Suprapubic skin (tissue), 4 donors: ENCODE results near the gene PFAS. TPM values are rescaled to one million over a fixed set of nuclear protein-coding genes. Genes with fewer than 3 reads are reported as not detected.
A peak's percentile ranks its signal among the peaks of the same experiment; 100 is the strongest.

ENCODE experiments used
- DNase-seq, 2 donors: peaks; one replicate each; pipeline ENCODE4 v3.0.0-alpha.2; 2019; ENCODE audit warnings: low spot score in 2 of 2
- H3K27ac ChIP-seq: fragments of 200-600 bp; sonication (generic); one replicate; pipeline ENCODE4 v1.5.1; 2019
- H3K27me3 ChIP-seq: fragments of 200-600 bp; sonication (generic); one replicate; pipeline ENCODE4 v1.5.1; 2019
- H3K36me3 ChIP-seq: fragments of 200-600 bp; sonication (generic); one replicate; pipeline ENCODE4 v1.5.1; 2019
- H3K4me1 ChIP-seq: fragments of 200-600 bp; sonication (generic); one replicate; pipeline ENCODE4 v1.5.1; 2019
- H3K4me3 ChIP-seq: fragments of 200-600 bp; sonication (generic); one replicate; pipeline ENCODE4 v1.5.1; 2019; ENCODE audit warnings: mild to moderate bottlenecking
- H3K9me3 ChIP-seq: fragments of 200-600 bp; sonication (generic); one replicate; pipeline ENCODE4 v1.5.1; 2019
- EP300 ChIP-seq: sonication (generic); formaldehyde crosslinking; IDR thresholded peaks from one replicate; pipeline ENCODE4 v1.6.1; 2017; ENCODE audit warnings: antibody characterized with exemption
- POLR2A ChIP-seq, 2 donors: fragments of 450-650 bp; IDR thresholded peaks; one replicate each; pipeline ENCODE4 v1.6.1; 2017; ENCODE audit warnings: antibody characterized with exemption in 2 of 2, mild to moderate bottlenecking in 2 of 2, moderate library complexity in 2 of 2
- POLR2AphosphoS5 ChIP-seq, 3 donors: sonication (generic); formaldehyde crosslinking; IDR thresholded peaks; one replicate each; pipeline ENCODE4 v1.6.1; 2017; ENCODE audit warnings: antibody characterized with exemption in 3 of 3
- WGBS: methylation state at CpG from one replicate; pipeline ENCODE4 v1.1.5; 2018; 5-methylcytosine and 5-hydroxymethylcytosine counted together
- total RNA-seq, 4 donors: library from RNA; depleted of rRNA; stranded (reverse); fragments of >200 nt; gene quantifications; one replicate each; pipeline ENCODE4 v1.1.0, GENCODE V29; 2016
- TF ChIP-seq, protein P1 (sequence below), 2 donors: fragments of 200-600 bp in 1 of 2; fragments of 450-650 bp in 1 of 2; sonication (generic) in 1 of 2; IDR thresholded peaks; one replicate each; pipeline ENCODE4 v1.5.1; 2016 to 2019; ENCODE audit warnings: antibody characterized with exemption in 2 of 2, mild to moderate bottlenecking in 1 of 2, moderate library complexity in 1 of 2

PFAS gene
- total RNA-seq, 4 donors from 2014 or later, result 13.0 to 35.1 (median 16.7) TPM

DNA sequence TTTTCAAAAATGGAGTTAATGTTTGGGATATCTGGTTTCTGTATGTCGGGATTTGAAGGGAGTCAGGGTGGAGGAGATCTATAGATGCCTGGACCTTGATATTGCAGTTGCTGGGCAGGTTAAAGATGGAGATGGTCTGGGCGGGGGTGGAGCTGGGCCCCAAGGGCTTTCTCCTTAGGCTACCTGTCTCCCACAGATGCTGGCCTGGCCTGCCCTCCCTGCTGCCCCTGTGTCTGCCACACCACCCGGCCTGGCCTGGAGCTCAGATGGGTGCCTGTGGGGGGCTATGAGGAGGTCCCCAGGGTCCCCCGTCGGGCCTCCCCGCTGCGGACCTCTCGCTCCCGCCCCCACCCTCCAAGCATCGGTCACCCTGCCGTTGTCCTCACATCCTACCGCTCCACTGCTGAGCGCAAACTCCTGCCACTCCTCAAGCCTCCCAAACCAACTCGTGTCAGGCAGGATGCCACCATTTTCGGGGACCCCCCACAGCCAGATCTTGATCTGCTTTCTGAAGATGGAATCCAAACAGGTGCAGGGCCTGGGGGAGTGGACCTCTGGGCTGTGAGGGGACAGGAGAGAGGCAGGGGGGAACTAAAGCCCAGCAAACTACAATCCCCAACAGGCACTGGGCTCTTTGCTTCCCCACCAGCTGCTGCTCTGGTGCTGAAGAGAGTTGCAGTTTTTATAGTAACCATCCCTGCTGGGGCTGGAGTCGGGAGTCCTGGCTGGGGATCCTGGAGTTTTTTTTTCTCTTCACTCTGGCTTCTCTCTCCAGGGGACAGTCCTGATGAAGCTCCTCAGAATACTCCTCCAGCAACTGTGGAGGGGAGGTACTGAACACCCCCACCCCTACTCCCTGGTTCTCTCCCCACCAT, 63.9 kb downstream of the PFAS start:
- no peak for DNase-seq
- Histone ChIP-seq H3K27me3 (peaks cover 51% of the 10 kb centered on the region), H3K4me3 (no peak overlapping the region), H3K9me3 (no peaks in the 10 kb centered on the region), H3K27ac (no peak overlapping the region), H3K36me3 (no peaks in the 10 kb centered on the region), H3K4me1 (peaks cover 8% of the 10 kb centered on the region)
- 73% methylated on average over 12 of the region's 16 CpGs for WGBS
- TF ChIP-seq, protein P1, sequence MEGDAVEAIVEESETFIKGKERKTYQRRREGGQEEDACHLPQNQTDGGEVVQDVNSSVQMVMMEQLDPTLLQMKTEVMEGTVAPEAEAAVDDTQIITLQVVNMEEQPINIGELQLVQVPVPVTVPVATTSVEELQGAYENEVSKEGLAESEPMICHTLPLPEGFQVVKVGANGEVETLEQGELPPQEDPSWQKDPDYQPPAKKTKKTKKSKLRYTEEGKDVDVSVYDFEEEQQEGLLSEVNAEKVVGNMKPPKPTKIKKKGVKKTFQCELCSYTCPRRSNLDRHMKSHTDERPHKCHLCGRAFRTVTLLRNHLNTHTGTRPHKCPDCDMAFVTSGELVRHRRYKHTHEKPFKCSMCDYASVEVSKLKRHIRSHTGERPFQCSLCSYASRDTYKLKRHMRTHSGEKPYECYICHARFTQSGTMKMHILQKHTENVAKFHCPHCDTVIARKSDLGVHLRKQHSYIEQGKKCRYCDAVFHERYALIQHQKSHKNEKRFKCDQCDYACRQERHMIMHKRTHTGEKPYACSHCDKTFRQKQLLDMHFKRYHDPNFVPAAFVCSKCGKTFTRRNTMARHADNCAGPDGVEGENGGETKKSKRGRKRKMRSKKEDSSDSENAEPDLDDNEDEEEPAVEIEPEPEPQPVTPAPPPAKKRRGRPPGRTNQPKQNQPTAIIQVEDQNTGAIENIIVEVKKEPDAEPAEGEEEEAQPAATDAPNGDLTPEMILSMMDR (IDR thresholded peaks at IDR 0.05), result no peak
- TF ChIP-seq POLR2AphosphoS5 (IDR thresholded peaks at IDR 0.05), result no peak
- no peak for TF ChIP-seq EP300
- no peak for TF ChIP-seq POLR2A (IDR thresholded peaks at IDR 0.05)

DNA sequence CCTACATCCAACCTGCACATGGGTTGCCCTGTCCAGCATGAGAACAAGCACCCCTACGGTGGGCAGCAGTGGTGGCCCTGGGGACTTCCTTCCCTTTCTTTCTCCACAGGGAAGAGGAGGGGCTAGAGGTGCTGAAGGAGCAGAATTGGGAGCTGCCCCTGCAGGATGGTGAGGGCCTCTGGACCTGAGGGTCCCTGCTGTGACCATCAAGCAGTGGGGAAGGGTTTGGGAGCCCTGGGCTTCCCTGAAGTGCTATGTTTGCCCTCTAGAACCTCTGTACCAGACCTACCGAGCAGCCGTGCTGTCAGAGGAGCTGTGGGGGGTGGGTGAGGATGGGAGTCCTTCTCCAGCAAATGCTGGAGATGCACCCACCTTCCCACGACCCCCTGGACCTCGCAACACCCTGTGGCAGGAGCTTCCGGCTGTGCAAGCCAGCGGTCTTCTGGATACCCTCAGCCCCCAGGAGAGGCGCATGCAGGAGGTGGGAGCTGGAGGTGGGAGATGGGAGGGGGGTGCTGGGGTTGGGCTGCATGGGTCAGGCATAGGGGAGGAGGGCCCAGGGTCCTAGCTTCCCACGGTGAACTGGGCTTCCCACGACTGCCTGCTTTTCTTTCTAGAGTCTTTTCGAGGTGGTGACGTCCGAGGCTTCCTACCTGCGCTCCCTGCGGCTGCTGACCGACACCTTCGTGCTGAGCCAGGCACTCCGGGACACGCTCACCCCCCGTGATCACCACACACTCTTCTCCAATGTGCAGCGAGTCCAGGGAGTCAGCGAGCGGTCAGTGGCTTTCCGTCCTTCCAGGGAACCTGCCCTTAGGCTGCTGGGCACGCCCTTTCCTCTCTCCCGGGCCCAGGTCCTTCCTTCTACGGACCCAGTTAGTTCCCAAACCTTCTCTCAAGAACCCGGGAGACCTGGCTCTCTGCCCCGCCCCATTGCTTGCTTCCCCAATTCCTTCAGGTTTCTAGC, 66.0 kb downstream of the PFAS start:
- Histone ChIP-seq H3K27me3 (peaks cover 57% of the 10 kb centered on the region), H3K4me3 (peak overlapping the region; percentile 15), H3K9me3 (no peaks in the 10 kb centered on the region), H3K4me1 (peaks cover 8% of the 10 kb centered on the region), H3K36me3 (no peaks in the 10 kb centered on the region), H3K27ac (no peak overlapping the region)
- no peak for TF ChIP-seq EP300
- TF ChIP-seq, protein P1 (IDR thresholded peaks at IDR 0.05), result no peak
- TF ChIP-seq POLR2A (IDR thresholded peaks at IDR 0.05), result no peak
- no peak for TF ChIP-seq POLR2AphosphoS5 (IDR thresholded peaks at IDR 0.05)
- no peak for DNase-seq
- 23% methylated on average over 27 of the region's 29 CpGs for WGBS

DNA sequence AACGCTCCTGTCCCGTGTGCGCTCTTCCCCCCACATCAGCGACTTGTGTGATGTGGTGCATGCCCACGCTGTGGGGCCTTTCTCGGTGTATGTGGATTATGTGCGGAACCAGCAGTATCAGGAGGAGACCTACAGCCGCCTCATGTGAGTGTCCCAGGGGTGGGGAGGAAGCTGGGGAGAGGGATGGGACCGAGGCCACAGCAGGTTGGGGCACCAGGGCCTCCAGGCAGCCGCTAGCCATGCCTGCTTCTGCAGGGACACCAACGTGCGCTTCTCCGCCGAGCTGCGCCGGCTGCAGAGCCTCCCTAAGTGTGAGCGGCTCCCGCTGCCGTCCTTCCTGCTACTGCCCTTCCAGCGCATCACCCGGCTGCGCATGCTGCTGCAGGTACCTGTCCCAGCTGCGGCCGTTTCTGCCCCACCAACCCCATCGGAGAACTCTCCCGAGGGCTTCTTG, 66.7 kb downstream of the PFAS start:
- peak overlapping the region; percentile 15 for H3K4me3 ChIP-seq

DNA sequence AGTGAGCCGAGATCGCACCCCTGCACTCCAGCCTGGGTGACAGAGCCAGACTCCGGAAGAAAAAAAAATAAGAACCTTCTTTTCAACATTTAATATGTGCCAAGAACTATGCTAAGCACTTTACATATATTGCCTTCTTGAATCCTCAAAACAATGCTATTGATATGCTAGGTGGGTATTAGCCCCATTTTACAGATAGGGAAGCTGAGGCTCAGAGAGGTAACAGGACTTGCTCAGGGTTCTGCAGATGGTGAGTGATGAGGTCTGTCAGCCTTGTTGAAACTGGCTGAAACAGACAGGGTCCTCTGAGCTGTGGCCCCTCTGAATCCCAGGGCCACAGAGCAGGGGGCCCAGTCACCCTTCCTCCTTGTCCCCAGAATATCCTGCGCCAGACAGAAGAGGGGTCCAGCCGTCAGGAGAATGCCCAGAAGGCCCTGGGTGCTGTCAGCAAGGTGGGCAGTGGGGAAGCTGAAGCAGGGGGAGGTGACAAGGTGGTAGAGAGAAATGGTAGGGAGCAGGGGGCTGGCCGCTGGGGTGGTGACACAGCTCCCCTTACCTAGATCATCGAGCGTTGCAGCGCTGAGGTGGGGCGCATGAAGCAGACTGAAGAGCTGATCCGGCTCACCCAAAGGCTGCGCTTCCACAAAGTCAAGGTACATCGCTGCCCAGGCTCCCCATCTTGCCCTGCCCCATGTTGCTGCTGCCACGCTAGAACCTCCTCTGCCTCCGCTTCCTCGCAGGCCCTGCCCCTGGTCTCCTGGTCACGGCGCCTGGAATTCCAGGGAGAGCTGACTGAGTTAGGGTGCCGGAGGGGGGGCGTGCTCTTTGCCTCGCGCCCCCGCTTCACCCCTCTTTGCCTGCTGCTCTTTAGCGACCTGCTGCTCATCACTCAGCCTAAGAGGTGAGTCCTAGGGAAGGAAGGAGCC, 69.2 kb downstream of the PFAS start:
- WGBS, result 83% methylated on average over 21 of the region's 24 CpGs
- H3K4me1 ChIP-seq, result peaks cover 8% of the 10 kb centered on the region
- no peak for DNase-seq
- H3K27ac ChIP-seq, result no peak overlapping the region
- TF ChIP-seq, protein P1 (IDR thresholded peaks at IDR 0.05), result no peak
- TF ChIP-seq EP300, result no peak
- TF ChIP-seq POLR2AphosphoS5 (IDR thresholded peaks at IDR 0.05), result no peak
- no peak for TF ChIP-seq POLR2A (IDR thresholded peaks at IDR 0.05)
- no peaks in the 10 kb centered on the region for H3K9me3 ChIP-seq
- no peaks in the 10 kb centered on the region for H3K36me3 ChIP-seq
- peaks cover 38% of the 10 kb centered on the region for H3K27me3 ChIP-seq
- H3K4me3 ChIP-seq, result no peak overlapping the region

More for the DNA sequence above, 66.7 kb downstream of the PFAS start:
- H3K36me3 ChIP-seq, result no peaks in the 10 kb centered on the region
- 9% methylated on average over 14 of the region's 26 CpGs for WGBS
- TF ChIP-seq EP300 (no peak), POLR2A (IDR thresholded peaks at IDR 0.05) (no peak), POLR2AphosphoS5 (IDR thresholded peaks at IDR 0.05) (no peak)
- TF ChIP-seq, protein P1 (IDR thresholded peaks at IDR 0.05), result no peak
- no peak overlapping the region for H3K27ac ChIP-seq
- H3K9me3 ChIP-seq, result no peaks in the 10 kb centered on the region
- H3K27me3 ChIP-seq, result peaks cover 57% of the 10 kb centered on the region
- H3K4me1 ChIP-seq, result peaks cover 8% of the 10 kb centered on the region
- DNase-seq, result no peak

Other genes with a start within 250 kb of the PFAS start
- gene GUCY2D, start 246.7 kb upstream of the PFAS start, total RNA-seq, result not detected
- gene ALOX15B, start 210.2 kb upstream of the PFAS start, total RNA-seq, result 100 to 1,000 TPM in 1 of 4 donors, 10 to 100 TPM in 3; 44.8 to 156 (median 78.1) TPM
- gene ALOX12B, start 161.6 kb upstream of the PFAS start, total RNA-seq, result 100 to 1,000 TPM in 3 of 4 donors, 10 to 100 TPM in 1; 91.4 to 150 (median 119) TPM
- gene ALOXE3, start 130.8 kb upstream of the PFAS start, total RNA-seq, result 10 to 100 TPM; 44.5 to 95.3 (median 69.9) TPM
- not detected for gene HES7, start 125.2 kb upstream of the PFAS start, total RNA-seq
- gene PER1, start 96.9 kb upstream of the PFAS start, total RNA-seq, result 100 to 1,000 TPM; 272 to 655 (median 330) TPM
- 10 to 100 TPM; 41.2 to 64.3 (median 52.8) TPM for gene VAMP2, start 86.3 kb upstream of the PFAS start, total RNA-seq
- 10 to 100 TPM; 13.7 to 21.4 (median 19.4) TPM for gene TMEM107, start 72.9 kb upstream of the PFAS start, total RNA-seq
- gene BORCS6, start 59.1 kb upstream of the PFAS start, total RNA-seq, result 10 to 100 TPM in 2 of 4 donors, 1 to 10 TPM in 2; 8.1 to 10.6 (median 9.9) TPM
- 10 to 100 TPM in 2 of 4 donors, 1 to 10 TPM in 2; 3.7 to 18.2 (median 9.5) TPM for gene AURKB, start 38.7 kb upstream of the PFAS start, total RNA-seq
- gene CTC1, start 1.2 kb upstream of the PFAS start, total RNA-seq, result 10 to 100 TPM; 16.8 to 58.1 (median 22.3) TPM
- 10 to 100 TPM; 12.6 to 16.3 (median 13.7) TPM for gene RANGRF, start 39.4 kb downstream of the PFAS start, total RNA-seq
- gene SLC25A35, start 46.1 kb downstream of the PFAS start, total RNA-seq, result 1 to 10 TPM in 3 of 4 donors, under 1 TPM in 1; 0.80 to 2.4 (median 1.5) TPM
- 10 to 100 TPM in 2 of 4 donors, 1 to 10 TPM in 2; 2.3 to 22.2 (median 11.0) TPM for gene ARHGEF15, start 61.0 kb downstream of the PFAS start, total RNA-seq
- gene ODF4, start 90.6 kb downstream of the PFAS start, total RNA-seq, result not detected
- gene RPL26, start 133.9 kb downstream of the PFAS start, total RNA-seq, result 1,000 to 10,000 TPM; 2,419 to 4,673 (median 3,203) TPM
- gene RNF222, start 148.5 kb downstream of the PFAS start, total RNA-seq, result 10 to 100 TPM in 2 of 4 donors, 1 to 10 TPM in 2; 4.1 to 17.5 (median 8.2) TPM
- 100 to 1,000 TPM; 172 to 237 (median 230) TPM for gene NDEL1, start 186.6 kb downstream of the PFAS start, total RNA-seq